PC-9 (cell line): Measurements from ENCODE around the gene LATS2.

ENCODE experiments used
- EZH2 ChIP-seq: fragments of 200-600 bp; sonication (generic); IDR thresholded peaks from 2 replicates; pipeline ENCODE4 v1.8.0; 2017; ENCODE audit warnings: antibody characterized with exemption, low read depth
- TF ChIP-seq, protein P1 (sequence below): fragments of 200-600 bp; sonication (generic); conservative IDR thresholded peaks from 2 replicates; pipeline ENCODE4 v1.6.1; 2017; ENCODE audit warnings: mixed run types, antibody characterized with exemption, mild to moderate bottlenecking, moderate library complexity

DNA sequence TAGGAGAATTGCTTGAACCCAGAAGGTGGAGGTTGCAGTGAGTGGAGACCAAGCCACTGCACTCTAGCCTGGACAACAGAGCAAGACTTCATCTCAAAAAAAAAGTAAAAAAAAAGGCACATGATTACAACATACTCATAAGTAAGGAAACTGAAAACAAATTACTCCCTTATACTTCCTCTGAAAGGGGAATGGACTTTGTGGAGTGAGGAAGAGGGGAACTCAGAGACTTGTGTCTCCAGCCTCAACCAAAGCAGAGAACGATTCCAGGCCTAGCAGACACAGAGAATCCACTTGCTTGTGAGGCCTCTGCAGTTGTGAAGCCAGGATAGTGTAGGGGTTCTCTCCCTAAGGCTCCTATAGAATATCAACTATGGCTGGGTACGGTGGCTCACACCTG lies 4.3 kb upstream of the LATS2 start:
- TF ChIP-seq EZH2 = no peak
- TF ChIP-seq, protein P1, sequence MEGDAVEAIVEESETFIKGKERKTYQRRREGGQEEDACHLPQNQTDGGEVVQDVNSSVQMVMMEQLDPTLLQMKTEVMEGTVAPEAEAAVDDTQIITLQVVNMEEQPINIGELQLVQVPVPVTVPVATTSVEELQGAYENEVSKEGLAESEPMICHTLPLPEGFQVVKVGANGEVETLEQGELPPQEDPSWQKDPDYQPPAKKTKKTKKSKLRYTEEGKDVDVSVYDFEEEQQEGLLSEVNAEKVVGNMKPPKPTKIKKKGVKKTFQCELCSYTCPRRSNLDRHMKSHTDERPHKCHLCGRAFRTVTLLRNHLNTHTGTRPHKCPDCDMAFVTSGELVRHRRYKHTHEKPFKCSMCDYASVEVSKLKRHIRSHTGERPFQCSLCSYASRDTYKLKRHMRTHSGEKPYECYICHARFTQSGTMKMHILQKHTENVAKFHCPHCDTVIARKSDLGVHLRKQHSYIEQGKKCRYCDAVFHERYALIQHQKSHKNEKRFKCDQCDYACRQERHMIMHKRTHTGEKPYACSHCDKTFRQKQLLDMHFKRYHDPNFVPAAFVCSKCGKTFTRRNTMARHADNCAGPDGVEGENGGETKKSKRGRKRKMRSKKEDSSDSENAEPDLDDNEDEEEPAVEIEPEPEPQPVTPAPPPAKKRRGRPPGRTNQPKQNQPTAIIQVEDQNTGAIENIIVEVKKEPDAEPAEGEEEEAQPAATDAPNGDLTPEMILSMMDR = no peak
